ENCODE data around the gene DOK5.

DOK5 gene

GRCh38 chr20:54573838-54574237 is 98.4 kb downstream of the DOK5 start:
- no peak for DNase-seq (ENCODE audit: extremely low read depth, low read depth)
- TF ChIP-seq, protein P1, sequence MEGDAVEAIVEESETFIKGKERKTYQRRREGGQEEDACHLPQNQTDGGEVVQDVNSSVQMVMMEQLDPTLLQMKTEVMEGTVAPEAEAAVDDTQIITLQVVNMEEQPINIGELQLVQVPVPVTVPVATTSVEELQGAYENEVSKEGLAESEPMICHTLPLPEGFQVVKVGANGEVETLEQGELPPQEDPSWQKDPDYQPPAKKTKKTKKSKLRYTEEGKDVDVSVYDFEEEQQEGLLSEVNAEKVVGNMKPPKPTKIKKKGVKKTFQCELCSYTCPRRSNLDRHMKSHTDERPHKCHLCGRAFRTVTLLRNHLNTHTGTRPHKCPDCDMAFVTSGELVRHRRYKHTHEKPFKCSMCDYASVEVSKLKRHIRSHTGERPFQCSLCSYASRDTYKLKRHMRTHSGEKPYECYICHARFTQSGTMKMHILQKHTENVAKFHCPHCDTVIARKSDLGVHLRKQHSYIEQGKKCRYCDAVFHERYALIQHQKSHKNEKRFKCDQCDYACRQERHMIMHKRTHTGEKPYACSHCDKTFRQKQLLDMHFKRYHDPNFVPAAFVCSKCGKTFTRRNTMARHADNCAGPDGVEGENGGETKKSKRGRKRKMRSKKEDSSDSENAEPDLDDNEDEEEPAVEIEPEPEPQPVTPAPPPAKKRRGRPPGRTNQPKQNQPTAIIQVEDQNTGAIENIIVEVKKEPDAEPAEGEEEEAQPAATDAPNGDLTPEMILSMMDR (IDR thresholded peaks at IDR 0.05; ENCODE audit: low read depth, low read length, missing control alignments): no peak
- H3K4me3 ChIP-seq (replicated peaks; ENCODE audit: low read depth, low read length): no peak overlapping the region

DNA sequence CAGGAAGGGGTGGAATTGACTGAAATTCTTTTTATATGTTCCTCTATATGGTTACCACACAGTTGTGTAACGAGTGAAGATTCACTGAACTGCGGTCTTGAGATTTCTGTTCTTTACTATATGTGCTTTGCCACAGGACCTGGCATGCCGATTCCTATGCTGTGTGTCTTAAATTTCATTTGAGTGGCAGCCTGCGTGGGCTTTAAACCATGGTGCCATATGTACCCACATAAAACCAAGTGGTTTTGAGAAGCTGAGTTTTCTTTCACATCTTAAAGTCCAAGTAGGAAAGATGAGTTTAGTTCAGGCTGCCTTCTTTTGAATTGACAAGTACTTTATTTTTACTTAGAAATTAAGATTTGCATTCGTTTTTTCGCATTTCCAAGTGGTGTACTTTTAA is 101.1 kb downstream of the DOK5 start:
- no peak for DNase-seq (ENCODE audit: extremely low read depth, low read depth)
- TF ChIP-seq, protein P1 (IDR thresholded peaks at IDR 0.05; ENCODE audit: low read depth, low read length, missing control alignments): no peak

DNA sequence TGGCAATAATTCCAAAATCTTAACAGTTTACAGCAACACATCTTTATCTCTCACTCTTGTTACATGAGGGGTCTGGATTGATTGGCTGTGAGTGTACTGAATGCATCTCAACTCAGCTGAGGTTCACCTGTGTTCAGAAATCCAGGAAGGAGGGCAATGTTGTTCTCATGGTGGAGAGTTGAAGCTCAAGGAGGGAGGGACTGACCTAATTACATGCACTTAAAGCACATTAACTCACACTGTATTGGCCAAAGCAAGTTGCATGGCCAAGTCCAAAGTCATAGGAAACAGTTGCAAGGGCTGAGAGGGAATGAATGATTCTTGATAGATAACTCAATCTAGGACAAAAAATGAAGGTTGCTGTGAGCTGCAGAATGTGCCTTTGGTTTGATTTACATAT is 102.2 kb downstream of the DOK5 start:
- TF ChIP-seq, protein P1 (IDR thresholded peaks at IDR 0.05; ENCODE audit: low read depth, low read length, missing control alignments): no peak
- DNase-seq (ENCODE audit: extremely low read depth, low read depth): no peak

More for the DNA sequence above, 101.1 kb downstream of the DOK5 start:
- H3K4me3 ChIP-seq (replicated peaks; ENCODE audit: low read depth, low read length): no peak overlapping the region

DNA sequence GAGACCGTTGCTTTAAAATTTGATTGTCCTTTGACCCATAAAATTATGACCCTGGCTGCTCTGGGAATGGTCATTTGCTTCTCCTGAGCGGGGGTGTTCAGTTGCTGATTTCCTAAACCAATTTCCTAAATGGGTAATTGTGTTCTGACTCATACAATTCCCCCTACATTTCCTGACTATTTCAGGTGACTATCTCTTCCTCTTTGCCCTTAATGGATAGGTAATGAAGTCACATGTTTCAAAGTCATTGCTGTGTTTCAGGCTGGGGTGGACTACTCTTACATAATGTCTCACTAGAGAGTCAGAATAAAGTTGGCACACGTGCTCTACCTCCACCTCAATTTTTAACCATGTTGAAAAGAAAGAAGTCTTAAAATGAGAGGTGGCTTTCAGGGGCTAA is 109.8 kb downstream of the DOK5 start:
- no peak for DNase-seq (ENCODE audit: extremely low read depth, low read depth)
- TF ChIP-seq, protein P1 (IDR thresholded peaks at IDR 0.05; ENCODE audit: low read depth, low read length, missing control alignments): no peak
- no peak overlapping the region for H3K4me3 ChIP-seq (replicated peaks; ENCODE audit: low read depth, low read length)

More for the DNA sequence above, 102.2 kb downstream of the DOK5 start:
- no peak overlapping the region for H3K4me3 ChIP-seq (replicated peaks; ENCODE audit: low read depth, low read length)

DNA sequence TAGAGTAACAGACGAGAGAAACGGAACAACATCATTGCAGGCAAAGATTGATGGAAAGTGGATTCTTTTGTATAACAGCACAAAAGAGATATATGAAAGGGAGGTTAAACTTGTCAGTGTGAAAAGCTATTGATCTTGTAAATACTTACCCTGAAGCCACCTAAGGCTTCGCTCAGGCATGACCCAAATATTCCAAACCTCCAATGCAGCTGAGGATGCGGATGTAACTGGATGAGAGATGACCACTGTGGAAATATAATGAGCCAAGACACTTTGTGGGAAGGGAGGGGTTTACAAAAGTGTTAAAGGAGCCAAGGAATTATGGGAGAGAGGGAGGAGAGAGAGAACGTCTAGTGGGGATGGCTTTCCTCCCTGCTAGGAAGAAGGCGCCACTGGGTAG is 112.0 kb downstream of the DOK5 start:
- TF ChIP-seq, protein P1 (IDR thresholded peaks at IDR 0.05; ENCODE audit: low read depth, low read length, missing control alignments): no peak
- H3K4me3 ChIP-seq (replicated peaks; ENCODE audit: low read depth, low read length): no peak overlapping the region
- DNase-seq (ENCODE audit: extremely low read depth, low read depth): no peak

DNA sequence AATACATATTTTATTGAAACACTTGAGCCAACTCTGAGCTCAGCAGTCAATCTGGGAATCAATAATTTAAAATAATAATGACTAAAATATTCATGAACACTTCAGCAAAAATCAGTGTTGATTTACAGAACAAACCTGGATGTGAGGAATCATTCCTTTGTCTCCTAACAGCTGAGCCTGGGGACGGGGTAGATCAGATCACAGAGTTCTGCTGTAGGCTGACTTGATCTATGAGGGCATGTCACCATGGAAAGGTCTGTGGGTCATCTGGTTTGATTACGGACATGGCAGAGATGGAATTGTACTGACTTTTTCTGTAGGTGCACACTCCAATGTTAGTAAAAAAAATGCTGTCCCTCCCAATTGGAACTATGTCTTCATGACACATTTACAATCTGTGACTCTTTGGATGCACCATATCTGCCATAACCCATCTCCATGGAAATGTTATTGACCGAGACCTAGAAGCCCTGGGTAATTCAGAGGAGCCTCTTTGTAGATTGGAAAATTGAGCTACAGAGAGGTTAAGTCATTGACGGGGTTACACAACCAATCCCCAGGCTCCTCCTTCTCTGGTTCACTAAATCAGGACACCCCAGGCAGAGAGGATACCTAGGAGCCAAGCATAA is 114.1 kb downstream of the DOK5 start:
- TF ChIP-seq, protein P1 (IDR thresholded peaks at IDR 0.05; ENCODE audit: low read depth, low read length, missing control alignments): no peak
- no peak overlapping the region for H3K4me3 ChIP-seq (replicated peaks; ENCODE audit: low read depth, low read length)
- no peak for DNase-seq (ENCODE audit: extremely low read depth, low read depth)

DNA sequence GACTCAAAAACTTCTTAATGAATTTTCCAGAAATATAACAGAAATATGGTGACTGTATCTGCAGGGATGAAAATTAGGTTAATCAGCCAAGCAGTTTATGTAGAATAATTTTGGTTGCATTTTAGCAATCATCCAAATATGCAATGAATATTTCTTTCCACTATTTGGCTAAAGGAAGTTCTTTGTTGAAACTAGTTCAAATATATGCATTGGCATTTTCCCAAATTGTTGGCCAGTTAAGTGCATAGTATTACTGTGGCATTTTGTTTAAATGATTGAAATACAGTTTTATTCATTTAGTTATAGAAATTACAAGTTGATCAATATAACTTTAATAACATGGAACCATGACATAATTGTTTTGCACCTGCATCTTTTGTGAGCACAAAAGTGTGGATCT is 115.5 kb downstream of the DOK5 start:
- no peak for DNase-seq (ENCODE audit: extremely low read depth, low read depth)
- no peak overlapping the region for H3K4me3 ChIP-seq (replicated peaks; ENCODE audit: low read depth, low read length)
- TF ChIP-seq, protein P1 (IDR thresholded peaks at IDR 0.05; ENCODE audit: low read depth, low read length, missing control alignments): no peak

All from HFF-Myc (cell line).